Stimulated activated CD4-positive, alpha-beta T cell treated with anti-CD3 and anti-CD28 coated beads, Interleukin-1b, Interleukin-23, amount 100 ng/mL, for 1 hour (primary cell): ENCODE results near the gene KIFC1.
"Not testable (repeated sequence)": the region's sequence is repeated elsewhere in the genome, so short reads cannot be mapped to it uniquely, and the experiment has no call there.

ENCODE experiments used
- DNase-seq, 2 donors: peaks; one replicate each; pipeline ENCODE4 v3.0.0-alpha.2; 2020; ENCODE audit warnings: low read depth in 2 of 2

Gene KIFC1

DNA sequence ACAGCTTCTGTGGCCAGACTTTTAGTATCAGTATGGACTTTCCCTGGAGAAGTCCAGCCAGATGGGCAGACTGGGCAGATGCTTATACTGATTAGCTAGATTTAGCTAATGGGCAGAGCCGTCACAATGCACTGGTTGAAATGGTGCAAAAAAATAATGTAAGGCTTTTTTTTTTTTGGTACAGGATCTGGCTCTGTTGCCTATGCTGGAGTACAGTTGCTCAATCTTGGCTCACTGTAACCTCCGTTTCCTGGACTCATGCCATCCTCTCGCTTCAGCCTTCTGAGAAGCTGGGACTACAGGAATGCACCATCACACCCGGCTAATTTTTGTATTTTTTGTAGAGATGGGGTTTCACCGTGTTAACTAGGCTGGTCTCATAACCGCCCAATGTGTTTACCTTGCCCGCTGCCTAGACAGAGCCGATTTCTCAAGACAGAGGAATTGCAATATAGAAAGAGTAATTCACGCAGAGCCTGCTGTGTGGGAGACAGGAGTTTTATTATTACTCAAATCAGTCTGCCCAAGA, 16.4 kb upstream of the KIFC1 start:
- DNase-seq: no peak

GRCh38 chr6:33377171-33377570, 14.5 kb upstream of the KIFC1 start:
- DNase-seq: no peak

GRCh38 chr6:33379184-33379583, 12.4 kb upstream of the KIFC1 start:
- not testable (repeated sequence) for DNase-seq

GRCh38 chr6:33380272-33380981, 11.2 kb upstream of the KIFC1 start:
- DNase-seq: no peak

DNA sequence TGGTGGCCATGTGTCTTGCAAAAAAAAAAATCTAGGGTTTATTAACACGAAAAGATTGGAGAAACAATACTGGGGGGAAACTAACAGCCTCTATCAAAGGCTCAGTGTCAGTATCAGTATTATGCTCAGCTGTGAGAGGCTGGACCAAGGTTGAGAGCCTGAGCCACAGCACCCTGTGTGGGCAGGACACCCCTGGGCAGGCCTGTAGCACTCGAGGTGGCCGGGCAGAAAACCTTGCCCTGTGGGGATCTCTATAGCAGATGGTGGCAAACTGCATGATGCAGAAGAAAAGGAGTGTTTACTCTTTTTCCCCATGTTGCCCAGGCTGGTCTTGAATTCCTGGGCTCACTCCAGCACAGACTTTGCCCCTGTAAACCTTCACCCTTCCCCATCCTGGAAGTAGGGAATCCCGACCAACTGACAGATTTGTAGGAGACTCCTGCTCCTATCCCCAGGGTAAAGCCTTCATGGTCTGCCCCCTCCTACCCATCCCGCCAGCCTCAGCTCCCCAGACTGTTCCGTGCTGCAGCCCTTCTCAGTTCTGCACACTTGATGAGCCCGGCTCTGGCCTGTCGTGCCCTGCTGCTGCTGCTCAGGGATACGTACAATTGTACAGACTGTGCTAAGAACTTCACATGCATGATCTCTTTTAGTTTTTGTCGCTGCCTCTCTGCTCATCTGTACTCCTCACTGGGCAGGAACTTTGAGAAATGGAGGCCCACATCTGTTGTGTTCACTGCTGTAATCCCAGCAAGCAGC, 8.0 kb upstream of the KIFC1 start:
- no peak for DNase-seq

GRCh38 chr6:33384581-33385020, 7.0 kb upstream of the KIFC1 start:
- no peak for DNase-seq

GRCh38 chr6:33390173-33390572, 1.4 kb upstream of the KIFC1 start:
- DNase-seq: no peak

DNA sequence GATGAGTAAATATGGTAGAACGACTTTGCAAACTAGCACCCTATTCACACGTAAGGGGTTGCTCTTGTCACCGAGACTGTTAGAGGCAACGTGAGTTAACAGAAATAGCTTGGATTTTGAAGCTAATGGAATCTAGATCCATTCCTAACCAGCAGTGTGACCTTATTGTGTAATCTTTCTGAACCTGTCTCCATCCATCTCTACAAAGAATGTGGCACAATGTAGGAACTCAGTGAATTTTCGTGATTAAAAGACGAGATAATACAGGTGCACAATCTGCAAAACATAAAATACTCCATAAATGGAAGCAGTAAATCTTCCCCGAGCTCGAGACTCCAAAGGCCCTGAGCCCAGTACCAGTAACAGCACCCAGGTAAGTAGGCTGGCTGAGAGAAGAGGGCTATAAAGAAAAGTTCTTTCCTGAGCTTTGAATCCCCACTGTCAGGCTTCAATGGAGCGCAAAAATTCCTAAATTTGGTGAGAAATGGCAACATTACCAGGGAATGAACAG, 801 bp upstream of the KIFC1 start:
- no peak for DNase-seq

GRCh38 chr6:33391922-33392594, 435 bp downstream of the KIFC1 start:
- no peak for DNase-seq

GRCh38 chr6:33392595-33392948, 949 bp downstream of the KIFC1 start:
- no peak for DNase-seq

DNA sequence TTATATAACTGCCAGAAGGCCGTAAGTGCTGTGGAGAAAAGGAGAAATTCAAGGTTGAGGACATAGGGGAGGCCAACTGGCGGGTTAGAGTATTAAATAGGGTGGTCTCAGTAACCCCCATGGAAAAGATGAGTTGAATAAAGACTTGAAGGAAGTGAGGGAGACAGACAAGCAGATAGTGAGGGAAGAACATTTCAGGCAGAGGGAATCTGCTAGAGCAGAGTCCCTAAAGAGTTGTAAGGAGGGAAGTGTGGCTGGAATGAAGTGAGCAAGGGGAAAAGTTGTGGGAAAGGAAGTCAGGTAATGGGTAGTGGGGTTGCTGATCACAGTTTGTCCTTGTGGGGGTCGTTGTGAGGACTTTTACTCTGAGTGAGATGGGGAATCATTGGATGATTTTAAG, 1.4 kb downstream of the KIFC1 start:
- no peak for DNase-seq

- no peak for DNase-seq
Measured at GRCh38 chr6:33397541-33397940, 5.9 kb downstream of the KIFC1 start.

- not testable (repeated sequence) for DNase-seq
Measured at GRCh38 chr6:33398601-33399000, 7.0 kb downstream of the KIFC1 start.

DNA sequence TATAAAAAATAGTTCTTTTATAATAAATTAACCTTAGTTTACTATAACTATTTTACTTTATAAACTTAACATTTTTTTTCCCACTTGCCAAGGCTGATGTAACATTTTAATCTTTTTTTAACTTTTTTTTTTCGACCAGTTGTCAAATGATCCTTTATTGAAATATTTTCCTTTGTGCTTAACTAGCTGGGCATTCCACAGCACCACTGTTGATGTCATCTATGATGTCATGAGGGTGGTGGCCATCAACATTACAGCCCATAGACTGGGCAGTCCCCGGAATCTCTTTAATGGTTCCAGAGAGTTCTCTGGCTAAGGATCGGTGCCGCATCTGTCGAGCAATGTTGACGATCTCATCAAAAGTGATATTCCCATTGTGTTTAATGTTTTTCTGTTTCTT, 8.3 kb downstream of the KIFC1 start:
- not testable (repeated sequence) for DNase-seq

DNA sequence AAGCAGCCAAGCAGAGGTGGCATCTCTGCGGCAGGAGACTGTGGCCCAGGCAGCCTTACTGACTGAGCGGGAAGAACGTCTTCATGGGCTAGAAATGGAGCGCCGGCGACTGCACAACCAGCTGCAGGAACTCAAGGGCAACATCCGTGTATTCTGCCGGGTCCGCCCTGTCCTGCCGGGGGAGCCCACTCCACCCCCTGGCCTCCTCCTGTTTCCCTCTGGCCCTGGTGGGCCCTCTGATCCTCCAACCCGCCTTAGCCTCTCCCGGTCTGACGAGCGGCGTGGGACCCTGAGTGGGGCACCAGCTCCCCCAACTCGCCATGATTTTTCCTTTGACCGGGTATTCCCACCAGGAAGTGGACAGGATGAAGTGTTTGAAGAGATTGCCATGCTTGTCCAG, 13.3 kb downstream of the KIFC1 start:
- no peak for DNase-seq

GRCh38 chr6:33405386-33405940, 13.8 kb downstream of the KIFC1 start:
- no peak for DNase-seq

DNA sequence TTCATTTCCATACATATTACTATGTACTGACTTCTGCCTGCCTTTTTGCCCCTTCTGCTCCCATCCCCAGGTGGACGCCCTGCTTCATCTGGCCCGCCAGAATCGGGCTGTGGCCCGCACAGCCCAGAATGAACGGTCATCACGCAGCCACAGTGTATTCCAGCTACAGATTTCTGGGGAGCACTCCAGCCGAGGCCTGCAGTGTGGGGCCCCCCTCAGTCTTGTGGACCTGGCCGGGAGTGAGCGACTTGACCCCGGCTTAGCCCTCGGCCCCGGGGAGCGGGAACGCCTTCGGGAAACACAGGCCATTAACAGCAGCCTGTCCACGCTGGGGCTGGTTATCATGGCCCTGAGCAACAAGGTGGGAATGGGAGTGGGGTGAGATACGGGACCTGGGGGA, 14.5 kb downstream of the KIFC1 start:
- no peak for DNase-seq

DNA sequence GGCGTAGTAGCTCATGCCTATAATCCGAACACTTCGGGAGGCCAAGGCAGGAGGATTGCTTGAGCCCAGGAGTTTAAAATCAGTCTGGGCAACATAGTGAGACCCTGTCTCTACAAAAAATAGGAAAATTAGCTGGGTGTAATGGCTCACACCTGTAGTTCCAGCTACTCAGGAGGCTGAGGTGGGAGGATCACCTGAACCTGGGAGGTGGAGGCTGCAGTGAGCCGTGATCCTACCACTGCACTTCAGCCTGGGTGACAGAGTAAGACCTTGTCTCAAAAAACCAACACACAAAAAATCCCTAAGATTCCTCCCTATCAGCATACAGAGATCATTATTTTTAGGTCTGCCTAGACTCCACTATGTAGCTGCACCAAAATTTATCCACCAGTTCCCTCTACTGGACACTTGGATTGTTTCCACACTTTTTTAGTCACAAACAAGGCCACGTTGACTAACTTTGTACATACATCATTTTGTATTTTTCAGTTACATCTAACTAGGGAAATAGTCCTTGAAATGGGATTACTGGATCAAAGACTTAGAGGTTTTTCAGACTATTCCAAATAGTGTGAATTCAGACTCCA, 15.6 kb downstream of the KIFC1 start:
- no peak for DNase-seq

GRCh38 chr6:33410050-33410710, 18.6 kb downstream of the KIFC1 start:
- DNase-seq: peak; percentile 95 to 98

DNA sequence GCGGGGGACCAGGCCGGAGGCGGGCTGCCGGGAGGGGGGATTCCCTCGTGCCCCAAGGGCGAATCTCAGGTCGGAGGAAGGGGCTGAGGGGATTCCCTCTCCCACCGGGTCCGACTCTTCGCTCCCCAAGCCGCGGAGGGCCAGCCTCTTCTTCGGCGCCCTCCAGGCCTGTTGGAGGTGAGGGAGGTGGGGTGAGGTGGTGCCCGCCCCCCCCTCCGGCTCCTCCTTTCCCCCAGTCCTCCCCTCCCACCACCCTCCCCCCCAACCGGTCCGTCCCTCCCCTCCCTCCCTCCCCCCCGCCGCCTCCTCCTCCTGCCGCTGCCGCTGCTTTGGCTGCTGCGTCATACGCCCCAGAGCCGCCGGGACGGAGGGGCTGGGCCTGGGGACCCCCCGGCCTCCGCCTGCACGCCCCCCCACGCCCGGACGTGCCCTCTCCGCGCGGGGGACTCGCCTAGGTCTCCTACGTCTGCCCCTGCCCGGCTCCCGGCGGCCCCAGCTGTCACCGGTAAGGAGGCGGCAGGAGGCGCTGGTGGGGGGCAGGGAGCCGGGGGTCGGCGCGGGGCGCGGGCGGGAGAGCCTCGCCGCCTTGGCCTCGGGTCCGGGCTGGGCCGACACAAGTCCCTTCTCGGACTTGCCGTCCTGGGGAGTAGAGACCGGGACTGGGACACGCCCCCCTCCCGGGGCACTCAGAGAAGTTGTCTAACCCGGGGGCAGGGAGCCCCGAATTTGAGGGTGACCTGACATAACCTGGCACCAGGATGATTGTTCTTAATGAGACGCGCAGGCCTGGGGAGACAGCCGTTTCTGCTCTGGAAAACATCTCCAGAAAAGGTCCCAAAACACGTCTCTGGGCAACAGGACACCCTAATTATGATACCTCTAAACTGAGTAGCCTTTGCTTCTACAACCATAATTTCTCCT, 19.3 kb downstream of the KIFC1 start, which contains the start of gene PHF1:
Gene PHF1 (plus strand): TSS at position 304 of the 921 bp plus-strand sequence. CDS start 1,250 bp downstream, outside the sequence.
- peak; percentile 60 to 74 for DNase-seq
